ENCODE results near the gene ATF1.

GRCh38 chr12:50732591-50732990, 31.3 kb upstream of the ATF1 start:
- no peak for TF ChIP-seq CTCF (IDR thresholded peaks at IDR 0.05; ENCODE audit: low read depth, low read length)
- no peak for TF ChIP-seq EZH2phosphoT487 (IDR thresholded peaks at IDR 0.05; ENCODE audit: low read depth)
